GDM1 (cell line): ENCODE data around the gene KLHDC8A.
"Not testable (repeated sequence)": the region's sequence is repeated elsewhere in the genome, so short reads cannot be mapped to it uniquely, and the experiment has no call there.

Experiments used
- DNase-seq: peaks from one replicate; lab custom pipeline; 2025; lab: John Stamatoyannopoulos, UW

KLHDC8A gene

GRCh38 chr1:205371871-205372660 is 15.3 kb upstream of the KLHDC8A start:
- no peak for DNase-seq

- DNase-seq = no peak
Observed at GRCh38 chr1:205370780-205371179, 14.1 kb upstream of the KLHDC8A start.

DNA sequence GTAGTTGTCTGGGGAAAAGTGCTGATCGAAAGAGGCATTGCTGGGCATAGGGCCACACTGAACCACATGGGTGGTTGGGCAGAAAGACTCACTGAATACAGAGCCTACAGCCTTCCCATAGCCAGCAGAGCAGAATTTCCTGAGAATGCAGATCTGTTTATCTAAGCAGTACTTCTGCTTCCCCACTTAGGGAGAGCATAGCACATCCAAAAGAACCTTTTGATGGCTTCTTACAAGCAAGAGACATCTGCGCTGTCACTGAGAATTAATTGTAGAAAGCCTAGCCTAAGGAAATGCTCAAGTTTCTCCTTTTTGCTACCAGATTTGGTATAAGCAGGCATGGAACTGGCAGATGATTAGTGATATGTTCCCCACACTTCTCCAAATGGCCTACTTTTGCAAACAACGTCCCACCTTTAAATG is 13.0 kb upstream of the KLHDC8A start:
- DNase-seq = no peak

DNA sequence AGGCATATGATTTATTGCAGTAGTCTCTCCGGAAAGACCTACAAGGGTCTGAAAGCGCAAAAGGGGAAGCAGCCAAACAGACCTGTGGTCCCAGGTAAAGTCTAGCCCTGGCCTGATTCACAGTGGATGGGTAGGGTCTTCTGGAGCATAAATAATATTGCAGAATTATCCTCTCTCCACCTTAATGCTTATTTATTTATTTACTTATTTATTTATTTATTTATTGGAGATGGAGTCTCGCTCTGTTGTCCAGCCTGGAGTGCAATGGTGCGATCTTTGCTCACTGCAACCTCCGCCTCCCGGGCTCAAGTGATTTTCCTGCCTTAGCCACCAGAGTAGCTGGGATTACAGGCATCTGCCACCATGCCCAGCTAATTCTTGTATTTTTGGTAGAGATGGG is 11.8 kb upstream of the KLHDC8A start:
- DNase-seq = no peak

- no peak for DNase-seq
Observed at GRCh38 chr1:205365945-205366463, 9.3 kb upstream of the KLHDC8A start.

GRCh38 chr1:205365086-205365485 is 8.4 kb upstream of the KLHDC8A start:
- not testable (repeated sequence) for DNase-seq

GRCh38 chr1:205360891-205361290 is 4.2 kb upstream of the KLHDC8A start:
- no peak for DNase-seq

- DNase-seq = no peak
Observed at GRCh38 chr1:205359771-205360565, 3.2 kb upstream of the KLHDC8A start.

GRCh38 chr1:205358579-205358978 is 1.9 kb upstream of the KLHDC8A start:
- DNase-seq = no peak

- DNase-seq = no peak
Observed at GRCh38 chr1:205357567-205357966, 845 bp upstream of the KLHDC8A start.

DNA sequence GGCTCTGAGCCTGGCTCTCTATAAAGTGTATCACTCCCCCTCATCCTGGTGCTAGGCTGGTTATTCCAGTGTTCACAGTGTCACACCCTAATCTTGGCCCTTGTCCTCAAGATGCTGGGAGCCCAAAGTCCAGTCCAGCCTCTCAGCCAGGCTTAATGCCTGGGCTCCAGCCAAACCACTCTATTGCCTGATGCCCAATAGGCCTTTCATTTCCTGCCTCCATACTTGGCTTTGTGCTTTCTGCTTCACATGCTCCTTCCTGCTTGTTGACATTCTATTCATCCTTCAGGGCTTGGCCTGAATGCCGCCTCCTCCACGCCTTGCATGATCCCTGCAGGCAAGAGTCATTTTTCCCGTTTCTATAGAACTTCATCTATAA is 1.7 kb downstream of the KLHDC8A start:
- DNase-seq = no peak

- peak; percentile 13 for DNase-seq
Observed at GRCh38 chr1:205354259-205355074, 2.3 kb downstream of the KLHDC8A start.

DNA sequence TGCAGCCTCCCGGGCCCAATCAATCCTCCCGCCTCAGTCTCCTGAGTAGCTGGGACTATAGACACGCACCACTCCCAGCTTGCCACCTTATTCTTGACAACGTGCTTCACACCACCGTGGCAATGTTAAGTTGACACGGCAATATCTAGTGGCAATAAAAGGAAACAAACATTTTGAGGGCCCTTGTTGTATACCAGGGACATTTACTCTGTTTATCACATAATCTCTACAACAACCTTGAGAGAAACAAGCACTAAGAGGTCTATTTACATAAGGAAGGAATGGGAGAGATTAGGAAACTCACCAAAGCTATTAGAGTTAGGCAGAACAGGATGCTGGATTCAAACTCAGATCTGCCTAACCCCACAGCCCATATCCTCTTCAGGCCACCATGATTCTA is 3.1 kb downstream of the KLHDC8A start:
- DNase-seq = no peak

DNA sequence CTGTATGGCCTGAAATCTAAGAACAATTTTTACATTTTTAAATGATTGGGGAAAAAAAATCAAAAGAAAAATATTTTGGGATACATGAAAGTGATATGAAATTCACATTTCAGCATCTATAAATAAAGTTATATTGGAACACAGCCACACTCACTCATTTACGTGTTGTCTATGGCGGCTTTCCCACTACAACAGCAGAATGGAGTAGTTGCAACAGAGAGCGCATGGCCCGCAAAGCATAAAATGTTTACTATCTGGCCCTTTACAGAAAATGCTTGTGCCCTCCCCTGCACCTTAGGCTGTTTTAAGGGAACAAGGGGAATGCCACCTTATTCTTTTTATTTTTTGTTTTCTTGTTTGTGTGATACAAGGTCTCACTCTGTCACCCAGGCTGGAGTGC is 3.5 kb downstream of the KLHDC8A start:
- DNase-seq = no peak

GRCh38 chr1:205351984-205352713 is 4.6 kb downstream of the KLHDC8A start:
- no peak for DNase-seq

GRCh38 chr1:205350691-205351141 is 6.0 kb downstream of the KLHDC8A start:
- no peak for DNase-seq

DNA sequence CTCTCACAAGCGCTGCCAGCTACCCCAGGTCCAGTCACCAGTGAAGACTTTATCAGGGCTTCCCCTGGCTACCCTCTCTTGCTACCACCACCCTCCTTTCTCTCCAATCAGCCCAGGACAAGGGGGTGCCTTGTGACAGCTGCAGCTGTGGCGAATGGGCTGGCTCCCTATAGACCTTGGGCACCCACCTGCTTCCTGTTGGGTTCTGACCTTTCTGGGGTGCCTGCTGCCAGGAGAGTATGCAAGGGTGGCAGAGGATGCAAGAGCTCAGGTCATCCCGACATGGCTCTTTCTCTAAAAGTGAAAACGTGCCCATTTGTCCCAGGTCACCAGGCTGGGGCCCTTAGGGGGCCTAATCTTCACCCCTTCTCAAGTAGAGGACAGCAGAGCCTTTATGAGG is 6.6 kb downstream of the KLHDC8A start:
- no peak for DNase-seq

DNA sequence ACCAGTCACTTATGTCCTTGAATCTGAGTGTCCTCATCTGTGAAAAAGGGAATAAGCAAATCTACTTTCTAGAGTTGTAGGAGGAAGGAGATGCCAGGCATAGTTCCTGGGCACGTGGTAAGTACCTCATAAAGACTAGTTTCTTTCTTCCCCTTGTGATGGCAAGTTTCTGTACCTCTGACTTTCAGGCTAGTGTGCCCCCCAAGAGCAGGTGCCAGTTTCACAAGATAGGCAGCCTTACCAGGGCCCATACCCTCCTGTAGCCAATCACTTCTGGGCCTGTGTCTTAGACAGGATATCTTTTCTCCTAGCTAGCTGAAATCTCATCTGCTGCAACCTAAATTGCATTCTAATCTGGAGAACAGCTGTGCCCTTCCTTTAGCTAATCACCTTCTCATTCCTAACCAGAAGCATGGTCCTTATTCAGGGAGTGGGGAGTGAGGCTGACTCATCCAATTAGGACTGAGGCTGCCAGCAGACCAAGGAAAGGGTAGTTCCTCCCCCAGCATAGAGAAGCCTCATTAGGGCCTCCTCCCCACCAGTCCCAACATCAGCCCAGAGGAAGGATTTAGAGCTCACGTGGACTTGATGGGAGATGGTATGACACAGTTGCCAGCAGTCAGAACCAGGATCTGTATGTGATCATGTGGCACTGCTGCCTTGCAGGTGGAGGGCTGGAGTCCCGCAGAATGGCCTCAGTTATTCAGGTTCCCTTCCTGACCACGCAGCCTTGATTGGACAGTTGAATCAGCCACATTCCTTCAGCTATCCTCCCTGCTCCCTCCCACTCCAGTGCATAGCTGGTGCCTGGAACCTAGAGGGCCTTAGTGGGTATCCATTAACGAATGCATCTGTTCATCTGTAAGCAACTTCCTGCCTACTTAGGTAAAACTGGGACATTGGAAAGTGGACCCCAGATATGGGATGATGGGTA is 7.9 kb downstream of the KLHDC8A start:
- no peak for DNase-seq

DNA sequence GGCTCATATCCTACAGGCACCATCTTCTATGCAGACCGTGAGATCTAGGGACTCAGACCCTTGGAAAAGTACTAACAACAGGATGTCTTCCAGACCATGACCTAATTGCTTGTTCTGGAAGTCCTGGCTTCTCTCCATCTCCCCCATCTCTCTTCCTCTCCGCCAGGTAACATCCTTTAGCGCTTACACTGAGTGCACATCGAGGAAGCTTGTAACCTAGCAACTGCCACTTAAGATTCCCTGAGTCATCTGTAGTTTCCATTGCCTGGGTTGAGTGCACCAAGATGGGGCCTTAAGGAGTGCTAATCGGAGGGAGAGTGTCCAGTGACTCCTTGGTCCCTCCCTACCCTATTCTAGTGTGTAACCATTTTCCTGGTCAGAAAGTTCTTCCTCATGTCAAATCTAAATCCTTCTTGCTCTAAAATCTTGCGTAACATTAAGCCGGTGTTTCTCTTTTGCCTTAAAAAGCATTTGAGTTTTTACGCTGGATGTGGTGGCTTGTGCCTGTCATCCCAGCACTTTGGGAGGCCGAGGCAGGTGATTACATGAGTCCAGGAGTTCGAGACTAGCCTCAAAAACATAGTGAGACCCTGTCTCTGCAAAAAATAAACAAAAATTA is 9.7 kb downstream of the KLHDC8A start:
- no peak for DNase-seq

DNA sequence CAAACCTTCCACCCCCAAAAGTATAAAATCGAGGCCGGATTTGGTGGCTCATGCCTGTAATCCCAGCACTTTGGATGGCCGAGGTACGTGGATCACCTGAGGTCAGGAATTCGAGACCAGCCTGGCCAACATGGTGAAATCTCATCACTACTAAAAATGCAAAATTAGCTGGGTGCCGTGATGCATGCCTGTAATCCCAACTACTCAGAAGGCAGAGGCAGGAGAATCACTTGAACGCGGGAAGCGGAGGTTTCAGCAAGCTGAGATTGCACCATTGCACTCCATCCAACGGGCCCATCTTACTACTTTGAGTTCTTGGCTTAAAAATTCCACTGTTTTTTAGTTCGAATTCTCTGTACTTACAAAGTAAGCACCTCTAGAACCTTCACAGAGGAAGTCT is 11.0 kb downstream of the KLHDC8A start:
- DNase-seq = no peak
